Measurements from ENCODE around the gene PLEKHA7. TPM values are rescaled to one million over a fixed set of nuclear protein-coding genes. Genes with fewer than 3 reads are reported as not detected.

PLEKHA7 gene
- total and polyA plus RNA-seq, 2 of the 8 experiments (the other 6 are each of a cell fraction or from before 2014, with no cell fraction given) = 11.4 to 25.6 TPM

GRCh38 chr11:16935518-16936302 lies 78.5 kb downstream of the PLEKHA7 start:
- no peaks in the 10 kb centered on the region for H3K79me1 ChIP-seq (ENCODE audit: low read depth, low read length)
- H3K4ac ChIP-seq (replicated peaks; ENCODE audit: insufficient read length, low read depth, low read length) = no peak overlapping the region
- DNase-seq (ENCODE audit: low read depth in 1 of 2, low spot score in 2 of 2) (no peak), FAIRE-seq (peak; percentile 85)
- no peak overlapping the region for H4K5ac ChIP-seq (ENCODE audit: insufficient read length, low read depth, low read length)
- no peak overlapping the region for H3K56ac ChIP-seq (replicated peaks; ENCODE audit: insufficient read length, low read depth, low read length)
- H3K27ac ChIP-seq (ENCODE audit: low read depth, low read length) = no peak overlapping the region
- ChIA-PET POLR2A (ENCODE audit: partially characterized antibody) (no interaction called here), CTCF (ENCODE audit: partially characterized antibody) (interaction anchor here (0.6 to 3.3 kb wide), 20 partner anchors 10 to 157 kb away, joined by 3 to 27 read pairs (median 4); no protein-coding TSS in a partner anchor)
- H2AFZ ChIP-seq (ENCODE audit: low read length) = no peak overlapping the region
- H4K20me1 ChIP-seq (replicated peaks in 1 of 2; ENCODE audit: control insufficient read depth in 1 of 2, insufficient read depth in 2 of 2, low read length in 2 of 2) = peaks cover 0 to 3% of the 10 kb centered on the region in 2 experiments
- no peak overlapping the region for H2BK20ac ChIP-seq (ENCODE audit: low read length)
- H4K8ac ChIP-seq (ENCODE audit: extremely low read depth, insufficient read depth, low read length) = no peak overlapping the region
- H3K23ac ChIP-seq (ENCODE audit: insufficient read length) = no peak overlapping the region
- no peak overlapping the region for H2BK5ac ChIP-seq (ENCODE audit: low read depth, low read length)
- H3K4me2 ChIP-seq (ENCODE audit: insufficient read depth in 1 of 2, low read depth in 2 of 2, low read length in 2 of 2) = no peak overlapping the region
- H3K4me3 ChIP-seq (ENCODE audit: extremely low read depth in 1 of 4, insufficient read depth in 2 of 4, low read depth in 3 of 4, low read length in 4 of 4) = no peak overlapping the region
- H3K79me2 ChIP-seq (ENCODE audit: control insufficient read depth in 1 of 2, insufficient read depth in 2 of 2, low read length in 2 of 2) = no peaks in the 10 kb centered on the region; a peak in 1 of 4 replicates
- H3K23me2 ChIP-seq (ENCODE audit: low read depth, low read length) = no peaks in the 10 kb centered on the region
- H2BK15ac ChIP-seq (ENCODE audit: low read length) = no peak overlapping the region
- no peak overlapping the region for H3K18ac ChIP-seq (ENCODE audit: extremely low read depth, low read length)
- H3K36me3 ChIP-seq (ENCODE audit: control insufficient read depth in 2 of 4, insufficient read depth in 4 of 4, low read length in 3 of 4) = no peaks in the 10 kb centered on the region
- no peaks in the 10 kb centered on the region for H3K9me3 ChIP-seq (ENCODE audit: insufficient read depth in 2 of 2, low read depth in 1 of 2, low read length in 1 of 2)
- no peak overlapping the region for H3K14ac ChIP-seq (ENCODE audit: insufficient read length)
- no peaks in the 10 kb centered on the region for H3K27me3 ChIP-seq (replicated peaks in 1 of 4; ENCODE audit: control insufficient read depth in 3 of 4, extremely low read depth in 1 of 4, insufficient read depth in 3 of 4, low read length in 3 of 4)
- 48% methylated on average over 6 of the region's 6 CpGs; no CpG with 5 or more reads in 1 of the 2 experiments for WGBS, 2 experiments (ENCODE audit: extremely low coverage in 1 of 2, insufficient coverage in 1 of 2, insufficient read length in 1 of 2, insufficient replicate concordance in 2 of 2, low coverage in 1 of 2, low lambda C conversion rate in 2 of 2, missing lambda C conversion rate in 1 of 2)
- no peak overlapping the region for H2BK120ac ChIP-seq (replicated peaks; ENCODE audit: low read depth, low read length)
- no peak overlapping the region for H2AK5ac ChIP-seq (ENCODE audit: low read depth, low read length)
- no peak overlapping the region for H3K9ac ChIP-seq (replicated peaks in 1 of 4; ENCODE audit: extremely low read depth in 1 of 4, low read depth in 3 of 4, low read length in 3 of 4)
- no peak overlapping the region for H2BK12ac ChIP-seq (ENCODE audit: low read depth, low read length)
- H3K4me1 ChIP-seq (replicated peaks in 1 of 4; ENCODE audit: control insufficient read depth in 3 of 4, insufficient read depth in 4 of 4, low read length in 3 of 4) = peaks cover 0 to 3% (median 0%) of the 10 kb centered on the region in 4 experiments; a peak in 2 of 7 replicates
- no peak overlapping the region for H4K91ac ChIP-seq (replicated peaks; ENCODE audit: insufficient read length, low read length)
- TF ChIP-seq, protein P1, sequence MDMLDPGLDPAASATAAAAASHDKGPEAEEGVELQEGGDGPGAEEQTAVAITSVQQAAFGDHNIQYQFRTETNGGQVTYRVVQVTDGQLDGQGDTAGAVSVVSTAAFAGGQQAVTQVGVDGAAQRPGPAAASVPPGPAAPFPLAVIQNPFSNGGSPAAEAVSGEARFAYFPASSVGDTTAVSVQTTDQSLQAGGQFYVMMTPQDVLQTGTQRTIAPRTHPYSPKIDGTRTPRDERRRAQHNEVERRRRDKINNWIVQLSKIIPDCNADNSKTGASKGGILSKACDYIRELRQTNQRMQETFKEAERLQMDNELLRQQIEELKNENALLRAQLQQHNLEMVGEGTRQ (IDR thresholded peaks at IDR 0.05; ENCODE audit: low read length) = no peak
- no peak for TF ChIP-seq CEBPB (IDR thresholded peaks at IDR 0.05; ENCODE audit: low read depth, low read length)
- TF ChIP-seq POU5F1 (IDR thresholded peaks at IDR 0.05; ENCODE audit: low read depth, low read length) = no peak
- TF ChIP-seq BACH1 (IDR thresholded peaks at IDR 0.05; ENCODE audit: low read length) = no peak
- no peak for TF ChIP-seq TCF12 (IDR thresholded peaks at IDR 0.05; ENCODE audit: low read depth, low read length)
- TF ChIP-seq RFX5 (IDR thresholded peaks at IDR 0.05; ENCODE audit: borderline replicate concordance, low read depth, low read length) = no peak
- peak; percentile 77 for TF ChIP-seq KDM1A (IDR thresholded peaks at IDR 0.05; ENCODE audit: borderline replicate concordance, low read length)
- no peak for TF ChIP-seq HDAC2 (IDR thresholded peaks at IDR 0.05; ENCODE audit: borderline replicate concordance in 1 of 2, low read depth in 2 of 2, low read length in 2 of 2)
- TF ChIP-seq EGR1 (IDR thresholded peaks at IDR 0.05; ENCODE audit: borderline replicate concordance, low read depth, low read length) = peak; percentile 30; the same call in 1 of the 2 replicates
